K562 (cell line): ENCODE data around the gene FAM171A2. TPM values are rescaled to one million over a fixed set of nuclear protein-coding genes. Genes with fewer than 3 reads are reported as not detected.

Experiments
- polyA plus RNA-seq, 8 experiments: library from polyadenylated mRNA; depleted of rRNA in 4 of 8; stranded (reverse) in 5 of 8; unstranded in 3 of 8; fragments of >200 nt; fragmentation: Nextera tagmentation in 2 of 8; fragmentation: Illumina TruSeq in 1 of 8; extraction: Ambion mirVana in 2 of 8; extraction: Trizol in 1 of 8; gene quantifications; 2 replicates each; pipeline versions ENCODE4 v1.2.1 to v1.2.3, GENCODE V29; 2011 to 2014; ENCODE audit warnings: inconsistent platforms in 1 of 8, missing spikeins in 1 of 8
- small RNA-seq: library from RNA; depleted of rRNA; stranded (forward); fragments of <200 nt; gene quantifications from one replicate; pipeline ENCODE3, GENCODE V24; 2014
- total RNA-seq, 7 experiments: library from RNA; depleted of rRNA in 6 of 7; stranded (reverse); fragments of >200 nt in 6 of 7; fragmentation: Illumina TruSeq in 2 of 7; extraction: Trizol in 2 of 7; gene quantifications; 2 replicates each; pipeline versions ENCODE4 v1.2.1 to v1.2.3, GENCODE V29; 2011 to 2021; ENCODE audit warnings: low replicate concordance in 1 of 7

FAM171A2 gene
- total and polyA plus RNA-seq, 9 of the 15 experiments (the other 6 are each of a cell fraction or from before 2014, with no cell fraction given), result 0.10 to 10.2 (median 2.0) TPM; not detected in 1

Small RNAs within 50 kb of the gene (small RNA-seq; reads per million reads assigned to genes)
- gene RF00012 (not detected), gene RN7SL258P (not detected), gene RNU6-453P (not detected)

Other genes starting within 250 kb of the FAM171A2 start
Only the 7 nearest of the 13 such genes appear.
- gene UBTF, start 144.2 kb downstream of the FAM171A2 start, total RNA-seq (2014; rRNA removed), result 107 and 113 TPM in 2 replicates
- gene UBTF, start 144.2 kb downstream of the FAM171A2 start, total RNA-seq (2014; rRNA removed; fragmentation: Illumina TruSeq; extraction: Trizol), result 50.3 and 53.8 TPM in 2 replicates
- 85.8 and 86.3 TPM in 2 replicates for gene UBTF, start 144.2 kb downstream of the FAM171A2 start, total RNA-seq (2015; rRNA removed; fragmentation: Illumina TruSeq; extraction: Trizol)
- gene UBTF, start 144.2 kb downstream of the FAM171A2 start, total RNA-seq (2021), result 90.1 and 93.9 TPM in 2 replicates
- 28.5 and 31.4 TPM in 2 replicates for gene UBTF, start 144.2 kb downstream of the FAM171A2 start, polyA plus RNA-seq (2011; rRNA removed)
- 96.5 and 110 TPM in 2 replicates for gene UBTF, start 144.2 kb downstream of the FAM171A2 start, polyA plus RNA-seq (2014; fragmentation: Illumina TruSeq; extraction: Trizol)
- gene UBTF, start 144.2 kb downstream of the FAM171A2 start, polyA plus RNA-seq (2014; fragmentation: Nextera tagmentation; extraction: Ambion mirVana), result 1 to 10 TPM; 1.2 to 1.5 TPM
- 75.8 and 83.6 TPM in 2 replicates for gene UBTF, start 144.2 kb downstream of the FAM171A2 start, polyA plus RNA-seq (2014; rRNA removed)
- 0.53 and 1.00 TPM in 2 replicates for gene SLC4A1, start 95.7 kb downstream of the FAM171A2 start, total RNA-seq (2014; rRNA removed)
- 0.25 and 0.32 TPM in 2 replicates for gene SLC4A1, start 95.7 kb downstream of the FAM171A2 start, total RNA-seq (2014; rRNA removed; fragmentation: Illumina TruSeq; extraction: Trizol)
- gene SLC4A1, start 95.7 kb downstream of the FAM171A2 start, total RNA-seq (2015; rRNA removed; fragmentation: Illumina TruSeq; extraction: Trizol), result 0.14 and 0.19 TPM in 2 replicates
- gene SLC4A1, start 95.7 kb downstream of the FAM171A2 start, total RNA-seq (2021), result 0.81 and 0.84 TPM in 2 replicates
- 0.71 and 0.80 TPM in 2 replicates for gene SLC4A1, start 95.7 kb downstream of the FAM171A2 start, polyA plus RNA-seq (2011; rRNA removed)
- gene SLC4A1, start 95.7 kb downstream of the FAM171A2 start, polyA plus RNA-seq (2014; fragmentation: Illumina TruSeq; extraction: Trizol), result 0.61 and 0.88 TPM in 2 replicates
- under 1 TPM; 0.22 to 0.37 TPM for gene SLC4A1, start 95.7 kb downstream of the FAM171A2 start, polyA plus RNA-seq (2014; fragmentation: Nextera tagmentation; extraction: Ambion mirVana)
- 0.53 and 0.57 TPM in 2 replicates for gene SLC4A1, start 95.7 kb downstream of the FAM171A2 start, polyA plus RNA-seq (2014; rRNA removed)
- gene RUNDC3A, start 55.3 kb downstream of the FAM171A2 start, total RNA-seq (2014; rRNA removed), result not detected in 2 replicates
- not detected in 2 replicates for gene RUNDC3A, start 55.3 kb downstream of the FAM171A2 start, total RNA-seq (2014; rRNA removed; fragmentation: Illumina TruSeq; extraction: Trizol)
- not detected in 2 replicates for gene RUNDC3A, start 55.3 kb downstream of the FAM171A2 start, total RNA-seq (2015; rRNA removed; fragmentation: Illumina TruSeq; extraction: Trizol)
- not detected in 2 replicates for gene RUNDC3A, start 55.3 kb downstream of the FAM171A2 start, total RNA-seq (2021)
- gene RUNDC3A, start 55.3 kb downstream of the FAM171A2 start, polyA plus RNA-seq (2011; rRNA removed), result 0.05 TPM in 1 of 2 replicates, not detected in the other
- gene RUNDC3A, start 55.3 kb downstream of the FAM171A2 start, polyA plus RNA-seq (2014; fragmentation: Illumina TruSeq; extraction: Trizol), result not detected in 2 replicates
- not detected for gene RUNDC3A, start 55.3 kb downstream of the FAM171A2 start, polyA plus RNA-seq (2014; fragmentation: Nextera tagmentation; extraction: Ambion mirVana)
- not detected in 2 replicates for gene RUNDC3A, start 55.3 kb downstream of the FAM171A2 start, polyA plus RNA-seq (2014; rRNA removed)
- 228 and 316 TPM in 2 replicates for gene SLC25A39, start 39.0 kb downstream of the FAM171A2 start, total RNA-seq (2014; rRNA removed)
- gene SLC25A39, start 39.0 kb downstream of the FAM171A2 start, total RNA-seq (2014; rRNA removed; fragmentation: Illumina TruSeq; extraction: Trizol), result 47.0 and 72.5 TPM in 2 replicates
- gene SLC25A39, start 39.0 kb downstream of the FAM171A2 start, total RNA-seq (2015; rRNA removed; fragmentation: Illumina TruSeq; extraction: Trizol), result 139 and 140 TPM in 2 replicates
- 266 and 268 TPM in 2 replicates for gene SLC25A39, start 39.0 kb downstream of the FAM171A2 start, total RNA-seq (2021)
- gene SLC25A39, start 39.0 kb downstream of the FAM171A2 start, polyA plus RNA-seq (2011; rRNA removed), result 121 and 188 TPM in 2 replicates
- gene SLC25A39, start 39.0 kb downstream of the FAM171A2 start, polyA plus RNA-seq (2014; fragmentation: Illumina TruSeq; extraction: Trizol), result 238 and 276 TPM in 2 replicates
- gene SLC25A39, start 39.0 kb downstream of the FAM171A2 start, polyA plus RNA-seq (2014; fragmentation: Nextera tagmentation; extraction: Ambion mirVana), result 1 to 10 TPM; 4.8 to 6.3 TPM
- gene SLC25A39, start 39.0 kb downstream of the FAM171A2 start, polyA plus RNA-seq (2014; rRNA removed), result 267 and 327 TPM in 2 replicates
- gene GRN, start 18.6 kb downstream of the FAM171A2 start, total RNA-seq (2014; rRNA removed), result 51.0 and 69.9 TPM in 2 replicates
- gene GRN, start 18.6 kb downstream of the FAM171A2 start, total RNA-seq (2014; rRNA removed; fragmentation: Illumina TruSeq; extraction: Trizol), result 9.6 and 15.6 TPM in 2 replicates
- 20.7 and 21.4 TPM in 2 replicates for gene GRN, start 18.6 kb downstream of the FAM171A2 start, total RNA-seq (2015; rRNA removed; fragmentation: Illumina TruSeq; extraction: Trizol)
- 69.9 and 75.3 TPM in 2 replicates for gene GRN, start 18.6 kb downstream of the FAM171A2 start, total RNA-seq (2021)
- gene GRN, start 18.6 kb downstream of the FAM171A2 start, polyA plus RNA-seq (2011; rRNA removed), result 11.5 and 62.4 TPM in 2 replicates
- gene GRN, start 18.6 kb downstream of the FAM171A2 start, polyA plus RNA-seq (2014; fragmentation: Illumina TruSeq; extraction: Trizol), result 35.2 and 63.4 TPM in 2 replicates
- gene GRN, start 18.6 kb downstream of the FAM171A2 start, polyA plus RNA-seq (2014; fragmentation: Nextera tagmentation; extraction: Ambion mirVana), result 1 to 10 TPM; 5.4 to 5.9 TPM
- gene GRN, start 18.6 kb downstream of the FAM171A2 start, polyA plus RNA-seq (2014; rRNA removed), result 36.4 and 36.6 TPM in 2 replicates
- 8.8 and 14.2 TPM in 2 replicates for gene ITGA2B, start 25.8 kb upstream of the FAM171A2 start, total RNA-seq (2014; rRNA removed)
- gene ITGA2B, start 25.8 kb upstream of the FAM171A2 start, total RNA-seq (2014; rRNA removed; fragmentation: Illumina TruSeq; extraction: Trizol), result 3.3 and 5.6 TPM in 2 replicates
- 4.8 and 5.2 TPM in 2 replicates for gene ITGA2B, start 25.8 kb upstream of the FAM171A2 start, total RNA-seq (2015; rRNA removed; fragmentation: Illumina TruSeq; extraction: Trizol)
- gene ITGA2B, start 25.8 kb upstream of the FAM171A2 start, total RNA-seq (2021), result 25.1 and 26.4 TPM in 2 replicates
- 3.5 and 9.4 TPM in 2 replicates for gene ITGA2B, start 25.8 kb upstream of the FAM171A2 start, polyA plus RNA-seq (2011; rRNA removed)
- gene ITGA2B, start 25.8 kb upstream of the FAM171A2 start, polyA plus RNA-seq (2014; fragmentation: Illumina TruSeq; extraction: Trizol), result 7.9 and 10.1 TPM in 2 replicates
- 1 to 10 TPM; 1.1 to 1.6 TPM for gene ITGA2B, start 25.8 kb upstream of the FAM171A2 start, polyA plus RNA-seq (2014; fragmentation: Nextera tagmentation; extraction: Ambion mirVana)
- 16.9 and 17.0 TPM in 2 replicates for gene ITGA2B, start 25.8 kb upstream of the FAM171A2 start, polyA plus RNA-seq (2014; rRNA removed)
- gene GPATCH8, start 139.6 kb upstream of the FAM171A2 start, total RNA-seq (2014; rRNA removed), result 11.6 and 12.5 TPM in 2 replicates
- 12.7 and 16.6 TPM in 2 replicates for gene GPATCH8, start 139.6 kb upstream of the FAM171A2 start, total RNA-seq (2014; rRNA removed; fragmentation: Illumina TruSeq; extraction: Trizol)
- gene GPATCH8, start 139.6 kb upstream of the FAM171A2 start, total RNA-seq (2015; rRNA removed; fragmentation: Illumina TruSeq; extraction: Trizol), result 12.9 and 14.1 TPM in 2 replicates
- gene GPATCH8, start 139.6 kb upstream of the FAM171A2 start, total RNA-seq (2021), result 25.6 and 29.6 TPM in 2 replicates
- gene GPATCH8, start 139.6 kb upstream of the FAM171A2 start, polyA plus RNA-seq (2011; rRNA removed), result 10.6 and 17.3 TPM in 2 replicates
- gene GPATCH8, start 139.6 kb upstream of the FAM171A2 start, polyA plus RNA-seq (2014; fragmentation: Illumina TruSeq; extraction: Trizol), result 22.2 and 24.8 TPM in 2 replicates
- 10 to 100 TPM; 12.0 to 13.2 TPM for gene GPATCH8, start 139.6 kb upstream of the FAM171A2 start, polyA plus RNA-seq (2014; fragmentation: Nextera tagmentation; extraction: Ambion mirVana)
- gene GPATCH8, start 139.6 kb upstream of the FAM171A2 start, polyA plus RNA-seq (2014; rRNA removed), result 14.5 and 15.6 TPM in 2 replicates